GM21825 (cell line): ENCODE results near the gene DPF3.
"Not testable (repeated sequence)": the region's sequence is repeated elsewhere in the genome, so short reads cannot be mapped to it uniquely, and the experiment has no call there.

Source experiments
- ATAC-seq: cut with Tn5 transposase; IDR thresholded peaks from one replicate; pipeline ENCODE4 v1.9.1; 2021; ENCODE audit warnings: mild to moderate bottlenecking, moderate library complexity; ENCODE audit not compliant: unreplicated experiment

Gene DPF3

DNA sequence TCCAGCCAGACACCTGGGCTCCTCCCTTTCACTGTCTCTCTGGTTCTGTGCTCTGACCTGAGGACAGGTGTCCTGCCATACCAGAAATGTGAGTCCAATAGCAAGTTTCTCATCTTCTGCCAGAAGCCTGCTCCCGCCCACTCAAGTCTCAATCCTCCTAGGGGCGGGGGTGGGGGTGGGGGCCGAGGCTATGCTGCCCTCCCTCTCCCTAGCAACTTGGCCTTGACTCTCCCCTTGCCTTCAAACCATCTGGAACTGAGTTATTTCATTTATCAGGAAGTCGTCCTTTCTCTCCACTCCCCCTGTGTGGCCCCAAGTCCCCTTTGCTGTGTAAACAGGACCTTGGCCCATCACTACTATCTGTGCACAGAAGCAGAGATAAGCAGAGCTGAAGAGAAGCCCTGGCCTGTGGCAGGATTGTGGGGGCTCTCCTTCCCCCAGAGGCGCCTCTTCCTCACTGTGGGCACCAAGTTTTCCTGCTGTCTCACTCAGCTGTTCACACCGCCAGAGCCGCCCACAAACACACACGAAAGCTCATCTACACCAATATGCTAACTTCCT lies 117.1 kb downstream of the DPF3 start:
- ATAC-seq: no peak

DNA sequence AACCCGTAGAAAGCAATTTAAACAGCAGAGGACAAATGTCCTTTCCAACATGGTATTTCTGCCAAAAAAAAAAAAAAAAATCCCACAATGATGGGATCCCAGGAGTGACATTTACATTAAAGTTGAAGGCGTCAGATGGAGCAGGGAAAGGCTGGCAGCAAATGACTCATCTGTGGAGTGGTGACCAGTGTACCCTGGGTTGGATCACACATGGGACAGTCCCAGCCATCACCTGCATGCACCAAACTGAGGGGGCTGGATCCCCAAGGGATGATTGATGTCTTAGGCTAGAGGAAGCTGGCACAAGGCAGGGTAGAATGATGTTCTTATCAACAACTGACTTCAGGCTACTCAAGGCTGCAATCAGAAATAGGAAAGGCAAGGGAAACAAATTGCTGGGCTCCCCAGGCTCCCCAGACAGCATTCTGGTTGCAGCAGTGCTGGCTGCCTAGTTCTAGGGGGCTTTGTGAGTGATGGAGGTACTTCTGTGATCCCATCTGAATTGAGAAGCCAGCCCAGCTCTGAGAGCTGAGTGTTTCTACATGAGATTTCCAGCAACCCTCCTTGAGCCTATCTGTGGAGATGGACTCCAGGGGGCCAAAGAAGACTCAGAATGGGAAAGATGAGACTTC lies 117.9 kb downstream of the DPF3 start:
- no peak for ATAC-seq

DNA sequence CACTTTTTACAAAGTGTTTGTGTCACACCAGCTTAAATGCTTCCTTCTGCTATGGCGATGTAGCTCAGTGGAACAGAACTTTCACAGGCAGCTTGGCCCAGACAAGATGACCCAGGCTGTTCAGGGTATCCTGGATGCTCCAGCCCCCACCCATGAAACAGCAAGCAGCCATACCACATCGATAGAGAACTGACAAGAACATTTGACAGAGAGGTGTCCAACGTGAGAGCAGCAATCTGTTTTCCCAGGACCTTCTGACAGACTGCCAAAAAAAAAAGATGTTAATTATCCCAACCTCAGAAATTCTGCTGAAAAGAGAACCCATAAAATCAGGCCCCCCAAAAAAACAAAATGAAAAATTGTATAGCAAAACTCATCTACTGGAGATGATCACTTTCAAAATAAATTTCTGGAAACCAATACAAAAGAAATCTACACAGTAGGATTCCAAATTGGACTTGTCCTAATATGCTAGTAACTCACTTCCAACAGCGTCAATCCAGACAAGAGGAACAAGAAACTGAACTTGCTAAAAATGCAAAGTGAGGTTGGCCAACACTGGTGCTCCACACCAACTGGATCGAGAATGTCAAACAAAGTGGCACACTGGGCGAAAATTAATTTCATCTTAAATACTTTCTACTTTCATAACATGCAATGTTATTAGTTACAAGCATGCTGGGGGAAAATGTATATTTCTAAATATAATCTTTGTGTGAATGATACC lies 118.8 kb downstream of the DPF3 start:
- ATAC-seq: no peak

DNA sequence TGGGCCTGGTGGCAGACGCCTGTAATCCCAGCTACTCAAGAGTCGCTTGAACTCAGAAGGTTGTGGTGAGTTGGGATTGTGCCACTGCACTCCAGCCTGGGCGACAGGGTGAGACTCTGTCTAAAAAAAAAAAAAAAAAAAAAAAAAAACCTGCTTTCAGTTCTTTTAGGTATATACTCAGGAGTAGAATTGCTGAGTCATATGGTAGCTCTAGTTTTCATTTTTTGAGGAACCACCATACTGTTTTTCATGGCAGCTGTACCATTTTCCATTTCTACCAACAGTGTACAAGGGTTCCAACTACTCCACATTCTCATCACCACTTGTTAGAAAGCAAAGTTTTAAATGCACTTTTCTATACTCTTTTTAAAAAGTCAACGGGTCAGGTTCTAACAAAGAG lies 119.8 kb downstream of the DPF3 start:
- ATAC-seq: no peak

DNA sequence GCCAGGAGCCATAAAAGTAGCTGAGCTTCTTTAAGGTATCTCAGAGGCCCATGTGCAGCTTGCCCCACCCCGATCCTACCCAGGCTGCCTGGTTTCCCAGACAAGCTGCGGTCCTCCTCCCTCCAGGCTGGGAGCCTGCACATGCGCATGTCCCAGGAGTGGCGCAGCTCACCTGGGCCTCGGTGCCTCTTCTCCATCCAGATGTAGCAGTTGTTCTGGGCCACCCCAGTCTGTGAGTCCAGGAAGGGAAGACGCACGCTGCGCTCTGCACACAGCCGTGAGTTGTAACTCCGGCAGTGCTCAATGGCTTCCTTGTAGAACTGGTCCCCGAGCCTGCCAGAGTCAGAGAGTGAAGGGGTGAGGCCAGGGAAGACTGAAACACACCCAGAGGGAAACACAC lies 122.3 kb downstream of the DPF3 start:
- ATAC-seq: no peak

DNA sequence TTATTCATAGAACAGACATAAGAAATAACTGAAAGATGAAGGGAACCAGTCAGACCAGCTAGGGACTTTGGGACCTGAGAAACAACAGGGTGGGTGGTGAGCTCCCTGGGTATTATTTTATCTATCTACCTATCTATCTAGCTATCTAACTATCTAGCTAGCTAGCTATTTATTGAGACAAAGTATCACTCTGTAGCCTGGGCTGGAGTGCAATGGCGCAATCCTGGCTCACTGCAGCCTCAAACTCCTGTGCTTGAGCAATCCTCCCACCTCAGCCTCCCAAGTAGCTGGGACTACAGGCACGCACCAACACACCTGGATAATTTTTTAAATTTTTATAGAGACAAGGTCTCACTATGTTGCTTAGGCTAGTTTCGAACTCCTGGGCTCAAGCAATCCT lies 127.6 kb downstream of the DPF3 start:
- ATAC-seq: no peak

DNA sequence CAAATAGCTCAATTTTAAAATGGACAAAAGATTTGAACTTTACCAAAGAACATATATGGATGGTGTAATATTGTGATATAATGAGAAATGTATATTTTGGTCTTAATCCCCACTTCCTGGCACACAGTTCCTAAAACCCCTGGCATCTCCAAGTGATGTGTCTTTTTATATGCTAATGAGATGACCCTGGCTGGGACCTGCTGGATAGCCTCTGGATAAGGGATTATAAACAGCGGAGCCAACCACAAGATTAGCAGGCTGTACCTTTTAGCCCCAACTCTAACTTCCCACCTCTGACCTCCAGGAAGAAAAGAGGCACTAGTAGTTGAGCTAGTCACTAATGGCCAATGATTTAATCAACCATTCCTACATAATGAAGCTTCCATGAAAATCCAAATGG lies 130.0 kb downstream of the DPF3 start:
- ATAC-seq: no peak

DNA sequence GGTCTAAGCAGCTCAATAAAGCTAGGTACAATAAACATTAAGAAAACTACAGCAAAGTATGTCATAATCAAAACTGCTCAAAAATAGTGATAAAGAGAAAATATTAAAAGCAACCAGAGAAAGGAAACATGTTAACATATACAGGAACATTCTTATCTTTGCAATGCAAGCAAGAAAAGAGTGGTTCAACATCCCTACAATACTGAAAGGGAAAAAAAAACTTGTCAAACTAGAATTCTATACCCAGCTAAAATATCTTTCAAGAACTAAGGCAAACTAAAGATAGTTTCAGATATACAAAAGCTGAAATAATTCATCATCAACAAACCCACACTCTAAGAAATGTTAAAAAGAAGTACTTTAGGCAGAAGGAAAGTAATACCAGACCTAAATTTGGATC lies 134.2 kb downstream of the DPF3 start:
- no peak for ATAC-seq

DNA sequence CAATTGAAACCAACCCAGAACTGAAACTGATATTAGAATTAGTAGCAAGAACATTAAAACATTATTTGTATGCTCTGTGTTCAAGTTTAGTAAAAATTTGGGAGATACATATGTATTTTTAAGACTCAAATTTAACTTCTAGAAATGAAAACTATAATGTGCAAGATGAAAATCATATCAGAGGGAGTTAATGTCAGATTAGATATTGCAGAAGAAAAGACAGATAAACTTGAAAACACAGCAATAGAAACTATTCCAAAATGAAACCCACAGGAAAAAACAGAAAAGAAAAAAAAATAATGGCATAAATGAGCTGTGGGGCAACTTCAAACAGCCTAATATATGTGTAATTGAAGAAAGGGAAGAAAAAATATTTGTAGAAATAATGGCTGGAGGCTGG lies 134.9 kb downstream of the DPF3 start:
- ATAC-seq: no peak

DNA sequence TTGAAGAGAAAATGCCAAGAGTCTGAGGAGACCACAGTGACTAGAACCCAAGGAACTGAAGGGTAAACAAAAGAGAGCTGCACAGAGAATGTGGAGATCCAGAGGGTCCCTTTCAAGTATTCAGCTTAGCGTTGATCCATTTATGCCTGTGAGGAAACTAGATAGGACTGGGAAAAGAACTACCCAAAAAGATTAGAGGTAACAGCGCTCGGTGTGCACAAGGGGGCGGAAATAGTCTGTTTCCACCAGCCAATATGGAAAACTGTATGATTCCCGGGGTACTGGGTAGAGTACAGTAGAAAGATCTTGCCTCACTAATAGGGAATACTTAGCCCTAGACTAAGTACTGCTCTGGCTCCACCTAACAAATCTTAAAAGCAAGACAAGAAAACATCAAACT lies 135.5 kb downstream of the DPF3 start:
- ATAC-seq: no peak

DNA sequence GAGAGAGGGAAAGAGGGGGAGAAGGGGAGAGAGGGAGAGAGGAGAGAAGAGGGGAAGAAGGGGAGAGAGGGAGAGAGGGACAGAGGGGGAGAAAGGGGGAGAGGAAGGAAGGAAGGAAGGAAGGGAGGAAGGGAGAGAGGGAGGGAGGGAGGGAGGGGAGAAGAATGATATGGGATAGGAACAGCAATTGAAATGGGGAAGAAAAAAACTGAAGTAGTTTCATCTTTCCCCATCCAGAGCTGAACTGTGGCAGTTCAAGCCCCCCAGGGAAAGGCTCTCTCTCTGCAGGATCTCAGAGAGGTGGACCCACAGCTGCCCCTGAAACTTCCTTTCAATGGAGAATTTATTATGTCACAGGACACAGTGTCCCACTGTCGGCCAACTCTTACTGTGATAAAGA lies 136.9 kb downstream of the DPF3 start:
- no peak for ATAC-seq

DNA sequence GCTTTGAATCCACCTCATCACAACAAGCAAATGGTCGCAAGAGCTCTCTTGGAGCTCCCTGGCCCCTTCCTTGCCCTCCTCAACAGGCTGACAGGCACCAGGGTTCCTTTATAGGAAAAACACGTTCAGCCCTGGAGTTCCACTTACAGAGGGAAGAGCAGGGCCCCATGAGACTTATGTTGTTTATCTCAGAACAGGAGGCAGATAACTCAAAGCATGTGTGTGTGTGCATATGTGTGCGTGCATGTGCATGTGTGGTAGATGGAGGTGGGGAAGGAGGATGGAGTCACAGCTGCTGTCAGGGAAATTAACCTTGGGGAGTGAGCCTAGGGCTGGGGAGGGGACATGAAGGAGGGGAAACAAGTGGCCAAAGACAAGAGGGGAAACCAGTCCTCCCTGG lies 138.1 kb downstream of the DPF3 start:
- no peak for ATAC-seq

DNA sequence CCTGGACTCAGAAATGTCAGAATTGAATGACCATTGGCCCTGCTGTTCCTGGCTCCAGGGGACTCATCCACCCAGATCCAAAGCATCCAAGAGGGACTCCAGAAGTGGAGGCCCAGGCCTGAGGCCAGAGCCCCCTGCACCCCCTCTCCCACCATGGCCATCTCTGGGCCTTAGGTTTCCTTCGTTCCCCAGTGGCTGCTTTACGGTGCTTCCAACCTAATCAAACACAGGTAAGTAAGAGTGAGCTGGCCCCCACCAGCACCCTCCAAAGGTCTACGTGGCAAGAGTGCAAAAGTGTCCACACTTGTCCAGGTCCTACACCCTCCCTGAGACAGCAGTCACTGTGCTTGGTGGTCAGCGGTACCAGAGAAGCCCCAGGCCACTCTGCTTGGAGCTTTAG lies 139.0 kb downstream of the DPF3 start:
- ATAC-seq: no peak

DNA sequence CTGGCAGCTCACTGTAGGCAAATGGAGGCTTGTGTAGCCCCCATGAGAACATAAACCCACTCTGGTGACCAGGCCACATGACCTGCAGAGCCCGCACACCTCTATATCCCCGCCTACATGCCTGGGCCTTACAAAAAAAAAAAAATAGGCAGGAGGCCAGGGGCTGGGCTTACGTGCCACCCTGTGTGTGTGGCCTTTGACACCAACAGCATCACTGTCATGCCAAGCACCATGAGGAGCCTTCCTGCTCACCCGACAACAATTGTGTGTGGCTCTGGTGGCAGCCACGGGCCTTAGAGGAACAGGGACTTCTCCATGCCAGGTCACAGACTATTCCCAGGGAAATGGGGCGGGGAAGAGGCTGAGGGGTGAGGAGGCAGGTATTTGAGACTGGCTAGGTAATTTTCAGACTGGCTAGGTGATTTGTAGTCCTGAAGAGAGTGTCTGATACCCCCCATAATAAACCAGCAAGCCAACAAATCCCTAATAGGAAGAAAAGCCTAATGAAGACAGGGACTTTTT lies 140.0 kb downstream of the DPF3 start:
- ATAC-seq: no peak

DNA sequence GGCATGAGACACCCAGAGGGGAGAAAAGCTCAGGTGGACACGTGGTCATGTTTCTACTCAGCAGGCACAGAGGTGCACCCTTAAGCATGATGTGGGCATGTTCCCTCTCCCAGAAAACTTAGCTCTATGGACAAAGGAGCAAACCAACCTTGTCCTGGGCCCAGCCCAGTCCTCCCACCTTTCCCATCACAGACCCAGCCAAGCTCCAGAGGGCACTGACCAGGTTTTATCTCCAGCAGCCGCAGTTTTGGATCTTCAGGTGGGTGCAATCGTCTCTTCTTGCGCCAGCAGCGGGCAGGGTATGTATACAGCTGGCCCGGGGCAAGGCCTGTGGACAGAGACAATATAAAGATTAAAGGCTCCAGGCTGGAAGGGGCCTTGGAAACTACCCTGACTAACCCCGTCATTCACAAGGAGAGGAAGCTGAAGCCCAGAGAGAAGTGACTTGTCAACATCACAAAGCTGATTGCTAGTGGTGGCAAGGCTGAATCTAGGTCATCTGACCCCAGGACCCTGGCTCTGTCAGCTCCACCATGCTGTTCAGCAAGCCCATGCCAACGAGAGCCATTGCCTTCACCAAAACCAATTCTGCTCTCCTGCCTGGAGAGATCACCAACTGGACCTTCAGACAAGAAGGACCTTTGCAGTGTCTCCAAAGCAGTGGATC lies 140.7 kb downstream of the DPF3 start:
- no peak for ATAC-seq

DNA sequence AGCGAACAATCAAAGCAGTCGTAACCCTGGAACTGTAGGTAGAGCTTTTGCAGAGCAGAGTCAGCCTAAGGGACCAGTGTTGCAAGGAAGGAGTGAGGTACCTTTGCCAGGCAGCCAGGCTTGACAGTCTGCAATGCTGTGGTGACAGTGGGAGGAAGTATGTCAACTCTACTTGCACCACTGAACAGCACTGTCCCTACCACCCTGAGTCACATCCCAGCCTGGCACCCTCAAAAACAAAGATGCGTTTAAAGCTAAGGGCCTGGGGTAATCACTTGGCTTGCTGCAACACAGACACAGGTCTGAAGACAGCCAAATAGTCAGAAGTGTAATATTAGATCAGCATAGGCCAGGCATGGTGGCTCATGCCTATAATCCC lies 141.9 kb downstream of the DPF3 start:
- ATAC-seq: no peak

DNA sequence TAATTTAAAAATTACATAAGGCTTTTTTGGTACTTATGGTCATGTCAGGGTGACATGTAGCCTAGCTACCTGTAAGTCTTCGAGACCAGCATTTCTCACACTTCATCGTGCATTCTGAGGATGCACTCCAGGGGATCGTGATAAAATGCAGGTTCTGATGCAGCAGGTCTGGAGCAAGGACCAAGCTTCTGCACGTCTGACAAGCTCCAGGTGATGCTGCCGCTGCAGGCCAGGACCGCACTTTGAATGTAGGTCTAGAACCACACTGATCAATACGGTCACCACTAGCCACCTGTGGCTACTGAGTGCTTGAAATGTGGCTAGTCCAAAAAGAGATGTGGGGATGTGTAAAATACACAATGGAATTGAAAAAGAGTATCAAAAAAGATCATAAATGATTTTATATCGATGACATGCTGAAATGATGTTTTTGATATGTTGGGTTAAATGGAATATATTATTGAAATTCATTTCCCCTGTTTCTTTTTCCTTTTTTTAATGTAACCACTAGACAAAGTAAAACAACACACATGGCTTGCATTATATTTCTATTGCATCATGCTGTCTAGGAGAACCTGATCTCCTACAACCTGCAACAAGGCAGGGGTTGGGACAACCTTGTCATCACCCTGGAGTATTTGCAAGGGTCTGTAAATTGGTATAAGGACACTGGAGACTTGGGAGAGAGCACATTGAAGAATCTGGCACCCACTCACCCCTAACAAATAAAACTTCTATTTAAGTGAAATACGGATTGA lies 142.4 kb downstream of the DPF3 start:
- no peak for ATAC-seq

DNA sequence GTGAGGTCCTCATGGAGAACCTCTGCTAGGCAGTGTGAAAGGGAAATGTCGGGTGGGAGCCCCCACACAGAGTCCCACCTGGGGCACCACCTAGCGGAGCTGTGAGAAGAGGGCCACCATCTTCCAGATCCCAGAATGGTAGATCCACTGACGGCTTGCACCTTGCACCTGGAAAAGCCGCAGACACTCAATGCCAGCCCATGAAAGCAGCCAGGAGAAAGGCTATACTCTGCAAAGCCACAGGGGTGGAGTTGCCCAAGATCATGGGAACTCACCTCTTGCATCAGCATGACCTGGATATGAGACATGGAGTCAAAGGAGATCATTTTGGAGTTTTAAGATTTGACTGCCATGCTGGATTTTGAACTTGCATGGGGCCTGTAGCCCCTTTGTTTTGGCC lies 145.0 kb downstream of the DPF3 start:
- not testable (repeated sequence) for ATAC-seq

DNA sequence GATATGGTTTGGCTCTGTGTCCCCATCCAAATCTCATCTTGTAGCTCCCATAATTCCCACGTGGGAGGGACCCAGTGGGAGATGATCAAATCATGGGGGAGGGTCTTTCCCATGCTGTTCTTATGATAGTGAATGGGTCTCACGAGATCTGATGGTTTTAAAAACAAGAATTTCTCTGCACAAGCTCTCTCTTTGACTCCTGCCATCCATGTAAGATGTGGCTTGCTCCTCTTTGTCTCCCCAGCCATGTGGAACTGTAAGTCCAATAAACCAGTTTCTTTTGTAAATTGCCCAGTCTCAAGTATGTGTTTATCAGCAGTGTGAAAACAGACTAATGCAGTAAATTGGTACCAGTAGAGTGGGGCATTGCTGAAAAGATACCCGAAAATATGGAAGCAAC lies 146.2 kb downstream of the DPF3 start:
- ATAC-seq: no peak

DNA sequence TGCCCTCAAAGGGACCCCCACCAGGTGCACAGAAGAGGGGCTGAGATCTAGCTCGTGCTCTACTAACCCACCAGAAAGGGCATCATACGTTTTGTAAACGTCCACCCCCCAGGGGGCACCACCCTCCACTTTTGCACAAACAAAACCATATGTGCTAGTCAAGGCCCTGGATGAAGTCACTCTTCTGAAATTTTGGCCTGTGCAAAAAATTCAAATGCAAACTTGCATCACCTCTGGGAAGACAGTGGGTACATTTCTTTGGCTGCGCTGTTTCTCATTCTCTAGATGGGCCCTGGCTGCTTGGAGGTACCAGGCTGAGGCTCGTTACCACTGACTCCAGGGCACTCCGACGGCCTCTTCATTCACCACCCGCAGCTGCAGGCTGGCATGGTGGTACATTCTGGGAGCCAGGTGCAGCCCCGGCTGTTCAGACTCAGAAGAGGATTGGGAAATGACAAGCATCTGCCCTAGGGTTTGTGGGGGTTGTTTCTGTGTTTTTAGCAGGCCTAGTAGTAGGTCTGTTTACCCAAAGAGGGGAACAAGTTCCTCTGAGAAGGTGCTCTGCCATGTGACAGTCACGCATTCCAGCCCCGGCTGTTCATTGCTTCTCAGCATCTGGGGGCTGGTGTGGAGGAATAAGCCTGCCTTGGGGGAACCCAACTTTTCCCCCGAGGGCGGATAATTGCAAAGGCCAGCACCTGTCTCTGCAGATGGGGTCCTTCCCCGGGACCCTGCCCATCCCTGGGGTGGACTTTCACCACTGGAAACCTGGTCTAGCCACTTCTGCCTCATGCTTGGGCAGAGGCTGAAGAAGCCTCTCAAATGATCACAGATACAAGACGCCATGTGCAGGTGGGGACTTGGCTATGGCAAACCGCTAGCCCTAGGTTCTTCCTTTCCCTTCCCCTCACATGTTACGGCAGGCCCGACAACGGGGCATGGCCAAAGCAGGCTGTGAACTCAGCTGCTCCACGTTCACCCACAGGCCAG lies 147.6 kb downstream of the DPF3 start:
- ATAC-seq: no peak
